HS-5 (cell line): ENCODE results near the gene LRRC1.

Experiments used
- DNase-seq: peaks from one replicate; pipeline ENCODE4 v3.0.0-alpha.2; 2012; ENCODE audit warnings: low read depth

Gene LRRC1

GRCh38 chr6:53961679-53962370 lies 167.0 kb downstream of the LRRC1 start:
- DNase-seq: no peak

GRCh38 chr6:53962646-53963045 lies 167.8 kb downstream of the LRRC1 start:
- DNase-seq: no peak

GRCh38 chr6:53967415-53967814 lies 172.6 kb downstream of the LRRC1 start:
- no peak for DNase-seq
